SHP77 (cell line): ENCODE data around the gene TYRP1.

Experiments used
- DNase-seq, 2 experiments: peaks; one replicate each; lab custom pipeline; 2025; lab: John Stamatoyannopoulos, UW

Gene TYRP1

GRCh38 chr9:12697719-12698118 is 4.5 kb downstream of the TYRP1 start:
- no peak for DNase-seq

- no peak for DNase-seq
Measured at GRCh38 chr9:12698266-12698665, 5.1 kb downstream of the TYRP1 start.

- no peak for DNase-seq
Measured at GRCh38 chr9:12698986-12699385, 5.8 kb downstream of the TYRP1 start.

GRCh38 chr9:12699529-12699928 is 6.3 kb downstream of the TYRP1 start:
- DNase-seq: no peak

- DNase-seq: no peak
Measured at GRCh38 chr9:12701126-12701525, 7.9 kb downstream of the TYRP1 start.

- peak; percentile 12 to 24 for DNase-seq
Measured at GRCh38 chr9:12702160-12702758, 9.1 kb downstream of the TYRP1 start.

GRCh38 chr9:12703996-12704395 is 10.8 kb downstream of the TYRP1 start:
- DNase-seq: no peak

GRCh38 chr9:12705738-12706391 is 12.7 kb downstream of the TYRP1 start:
- no peak for DNase-seq

GRCh38 chr9:12708562-12709298 is 15.5 kb downstream of the TYRP1 start:
- no peak for DNase-seq

- no peak for DNase-seq
Measured at GRCh38 chr9:12712532-12712931, 19.3 kb downstream of the TYRP1 start.

- no peak for DNase-seq
Measured at GRCh38 chr9:12715268-12715667, 22.1 kb downstream of the TYRP1 start.

- DNase-seq: no peak
Measured at GRCh38 chr9:12716823-12717600, 23.8 kb downstream of the TYRP1 start.

- DNase-seq: no peak
Measured at GRCh38 chr9:12717907-12718306, 24.7 kb downstream of the TYRP1 start.

- no peak for DNase-seq
Measured at GRCh38 chr9:12718482-12719026, 25.4 kb downstream of the TYRP1 start.

- DNase-seq: no peak
Measured at GRCh38 chr9:12719431-12719830, 26.2 kb downstream of the TYRP1 start.

- no peak for DNase-seq
Measured at GRCh38 chr9:12720551-12720950, 27.4 kb downstream of the TYRP1 start.

GRCh38 chr9:12722131-12722530 is 28.9 kb downstream of the TYRP1 start:
- no peak for DNase-seq

GRCh38 chr9:12723409-12724028 is 30.3 kb downstream of the TYRP1 start:
- DNase-seq: no peak

- DNase-seq: no peak
Measured at GRCh38 chr9:12726795-12727194, 33.6 kb downstream of the TYRP1 start.

GRCh38 chr9:12730198-12730597 is 37.0 kb downstream of the TYRP1 start:
- no peak for DNase-seq

- DNase-seq: no peak
Measured at GRCh38 chr9:12730927-12731326, 37.7 kb downstream of the TYRP1 start.

GRCh38 chr9:12732971-12733370 is 39.8 kb downstream of the TYRP1 start:
- DNase-seq: no peak
